A549 (cell line): Measurements from ENCODE around the gene HIVEP3. TPM values are rescaled to one million over a fixed set of nuclear protein-coding genes. Genes with fewer than 3 reads are reported as not detected.
"Not testable (repeated sequence)": the region's sequence is repeated elsewhere in the genome, so short reads cannot be mapped to it uniquely, and the experiment has no call there.

Source experiments
- ATAC-seq, 2 experiments: fragments of 200-7000 bp in 1 of 2; fragments of >200 bp in 1 of 2; cut with Nextera tagmentation in 1 of 2; cut with Tn5 transposase in 1 of 2; 3 replicates each; pipeline versions ENCODE4 v1.8.0 to v1.9.1; 2018 to 2020; ENCODE audit warnings: mild to moderate bottlenecking in 1 of 2, moderate library complexity in 1 of 2
- CTCF ChIA-PET: fragments of 300-600 bp; sonication (Branson Sonifier 250); formaldehyde crosslinking; extraction: SDS; loops from one replicate; lab custom pipeline; 2021; ENCODE audit warnings: antibody characterized with exemption, inconsistent platforms; lab: Yijun Ruan, JAX
- POLR2A ChIA-PET: fragments of 350-600 bp; formaldehyde crosslinking; extraction: SDS; loops from one replicate; lab custom pipeline; 2021; ENCODE audit warnings: antibody characterized with exemption, inconsistent platforms; lab: Yijun Ruan, JAX
- DNase-seq, 2 experiments: peaks; one replicate each; pipeline versions ENCODE4 v3.0.0 to v3.0.0-alpha.2; 2011 to 2016; ENCODE audit warnings: low read depth in 1 of 2, low spot score in 1 of 2
- FAIRE-seq: peaks from 2 replicates; lab custom pipeline; 2011; peaks lifted over from hg19 to GRCh38; lab: Jason Lieb, UNC
- H3K27ac ChIP-seq, 2 experiments: fragments of >200 bp; sonication (Bioruptor Twin); formaldehyde crosslinking; 3 replicates each; pipeline ENCODE4 v1.5.1; 2016 to 2017
- H3K4me1 ChIP-seq: fragments of >200 bp; sonication (Bioruptor Twin); formaldehyde crosslinking; 3 replicates; pipeline ENCODE4 v1.6.1; 2016
- H3K4me2 ChIP-seq: fragments of >200 bp; sonication (Bioruptor Twin); formaldehyde crosslinking; 3 replicates; pipeline ENCODE4 v1.6.1; 2016
- H3K4me3 ChIP-seq: fragments of >200 bp; sonication (Bioruptor Twin); formaldehyde crosslinking; 3 replicates; pipeline ENCODE4 v1.5.1; 2016
- H3K9me3 ChIP-seq: fragments of >200 bp; sonication (Bioruptor Twin); formaldehyde crosslinking; 3 replicates; pipeline ENCODE4 v1.6.1; 2016
- CBX8 ChIP-seq: fragments of 200-600 bp; sonication (generic); IDR thresholded peaks from 2 replicates; pipeline ENCODE4 v1.6.1; 2016
- EP300 ChIP-seq, 2 experiments: fragments of >200 bp; sonication (Bioruptor Twin); formaldehyde crosslinking; IDR thresholded peaks; 2 replicates in 1 of 2; 3 replicates in 1 of 2; pipeline ENCODE4 v1.6.1; 2016 to 2017
- ESRRA ChIP-seq: fragments of 150-350 bp; IDR thresholded peaks from 2 replicates; pipeline ENCODE4 v1.6.1; 2014; ENCODE audit warnings: mild to moderate bottlenecking, low read length, borderline replicate concordance
- FOSB ChIP-seq: fragments of 250-450 bp; sonication (Bioruptor Pico); IDR thresholded peaks from 2 replicates; pipeline ENCODE4 v1.5.0; 2020; ENCODE audit warnings: mild to moderate bottlenecking, moderate library complexity
- FOSL2 ChIP-seq, 2 experiments: fragments of 450-650 bp in 1 of 2; fragments of >200 bp in 1 of 2; sonication (Bioruptor Twin) in 1 of 2; formaldehyde crosslinking; IDR thresholded peaks; 2 replicates each; pipeline versions ENCODE4 v1.5.0 to v1.6.1; 2016 to 2020; ENCODE audit warnings: mild to moderate bottlenecking in 1 of 2, moderate library complexity in 1 of 2
- HDAC2 ChIP-seq: fragments of 200-600 bp; sonication (generic); IDR thresholded peaks from 2 replicates; pipeline ENCODE4 v1.6.1; 2016
- HOXA7 ChIP-seq: fragments of 250-450 bp; sonication (Bioruptor Pico); IDR thresholded peaks from 2 replicates; pipeline ENCODE4 v1.5.0; 2020; ENCODE audit warnings: mild to moderate bottlenecking, moderate library complexity
- HOXB5 ChIP-seq: fragments of 250-450 bp; sonication (Bioruptor Pico); IDR thresholded peaks from 2 replicates; pipeline ENCODE4 v1.5.0; 2020; ENCODE audit warnings: mild to moderate bottlenecking, moderate library complexity
- JUNB ChIP-seq: fragments of >200 bp; sonication (Bioruptor Twin); formaldehyde crosslinking; IDR thresholded peaks from 2 replicates; pipeline ENCODE4 v1.6.1; 2016
- MYC ChIP-seq: IDR thresholded peaks from 2 replicates; pipeline ENCODE4 v1.6.1; 2012; ENCODE audit warnings: mild to moderate bottlenecking, inconsistent platforms, low read length, improper control_type of control experiment, borderline replicate concordance
- NPAS2 ChIP-seq: fragments of 250-450 bp; sonication (Bioruptor Pico); IDR thresholded peaks from 2 replicates; pipeline ENCODE4 v1.8.0; 2022; ENCODE audit warnings: mild to moderate bottlenecking, moderate library complexity, borderline replicate concordance
- RARB ChIP-seq: fragments of 250-450 bp; sonication (Bioruptor Pico); IDR thresholded peaks from 2 replicates; pipeline ENCODE4 v1.8.0; 2021; ENCODE audit warnings: mild to moderate bottlenecking, moderate library complexity
- RFX5 ChIP-seq: fragments of 450-650 bp; IDR thresholded peaks from 2 replicates; pipeline ENCODE4 v1.7.1; 2014; ENCODE audit warnings: antibody characterized with exemption, mild to moderate bottlenecking, moderate library complexity
- SMC3 ChIP-seq: fragments of >200 bp; sonication (Bioruptor Twin); formaldehyde crosslinking; IDR thresholded peaks from 3 replicates; pipeline ENCODE4 v1.6.1; 2018; ENCODE audit warnings: inconsistent platforms
- SREBF2 ChIP-seq: fragments of 450-650 bp; IDR thresholded peaks from 2 replicates; pipeline ENCODE4 v1.6.1; 2014; ENCODE audit warnings: mild to moderate bottlenecking, moderate library complexity
- ZC3H11A ChIP-seq: fragments of 450-650 bp; IDR thresholded peaks from 2 replicates; pipeline ENCODE4 v1.6.1; 2014; ENCODE audit warnings: antibody characterized with exemption, mild to moderate bottlenecking
- WGBS: methylation state at CpG from one replicate; pipeline ENCODE4 v1.1.6; 2017; ENCODE audit errors: missing lambda C conversion rate; 5-methylcytosine and 5-hydroxymethylcytosine counted together
- polyA plus RNA-seq, 4 experiments: library from polyadenylated mRNA; depleted of rRNA in 3 of 4; stranded (reverse); fragments of >200 nt; fragmentation: RNase III in 1 of 4; extraction: RNeasy Plus Mini Kit Qiagen cat#74134 plus additional on column Dnase treatment in 1 of 4; gene quantifications; 2 replicates in 3 of 4; 3 replicates in 1 of 4; pipeline ENCODE4 v1.2.3, GENCODE V29; 2011 to 2017
- TF ChIP-seq, protein P1 (sequence below): fragments of 150-350 bp; IDR thresholded peaks from 2 replicates; pipeline ENCODE4 v1.6.1; 2014; ENCODE audit warnings: low read depth, mild to moderate bottlenecking, low read length
- TF ChIP-seq, protein P2 (sequence below): IDR thresholded peaks from 2 replicates; pipeline ENCODE4 v1.6.1; 2012; ENCODE audit warnings: low read depth, borderline replicate concordance
- TF ChIP-seq, protein P3 (sequence below): IDR thresholded peaks from 2 replicates; pipeline ENCODE4 v1.6.1; 2012
- TF ChIP-seq, protein P4 (sequence below): fragments of 450-650 bp; IDR thresholded peaks from 2 replicates; pipeline ENCODE4 v1.6.1; 2014; ENCODE audit warnings: antibody characterized with exemption
- TF ChIP-seq, protein P5 (sequence below): fragments of 250-450 bp; sonication (Bioruptor Pico); IDR thresholded peaks from 2 replicates; pipeline ENCODE4 v1.5.0; 2021; ENCODE audit warnings: mild to moderate bottlenecking, moderate library complexity, borderline replicate concordance

HIVEP3 gene
- polyA plus RNA-seq, 2 of the 4 experiments (the other 2 are of a cell fraction) = 1.5 to 2.0 TPM

DNA sequence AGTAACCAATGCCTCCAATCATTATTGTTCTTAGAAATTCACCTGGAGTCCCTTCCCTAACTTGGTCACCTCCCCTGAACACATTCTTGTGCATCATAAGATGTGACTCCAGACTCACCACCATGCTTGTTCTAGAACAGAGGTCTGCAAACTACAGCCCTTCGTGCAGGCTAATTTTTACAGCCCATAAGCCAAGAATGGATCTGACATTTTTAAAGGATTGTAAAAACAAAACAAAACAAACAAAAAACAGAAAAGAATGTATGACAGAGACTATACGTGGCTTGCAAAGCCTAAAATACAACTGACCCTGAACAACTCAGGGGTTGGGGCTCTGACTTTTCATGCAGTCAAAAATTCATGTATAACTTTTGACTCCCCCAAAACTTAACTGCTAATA is 6.2 kb upstream of the HIVEP3 start:
- no peak for TF ChIP-seq HOXA7 (CRISPR knock-in tag)
- TF ChIP-seq, all 56 proteins: peak for 0
- DNase-seq (no peak), ATAC-seq (no peak), FAIRE-seq (no peak)
- no peak overlapping the region for H3K4me2 ChIP-seq
- ChIA-PET CTCF (no interaction called here), POLR2A (no interaction called here)
- no peak overlapping the region for H3K27ac ChIP-seq
- no peak overlapping the region for H3K4me3 ChIP-seq
- peaks cover 19% of the 10 kb centered on the region for H3K4me1 ChIP-seq
- H3K9me3 ChIP-seq = no peaks in the 10 kb centered on the region
- WGBS = 27% methylated on average over 2 of the region's 2 CpGs

DNA sequence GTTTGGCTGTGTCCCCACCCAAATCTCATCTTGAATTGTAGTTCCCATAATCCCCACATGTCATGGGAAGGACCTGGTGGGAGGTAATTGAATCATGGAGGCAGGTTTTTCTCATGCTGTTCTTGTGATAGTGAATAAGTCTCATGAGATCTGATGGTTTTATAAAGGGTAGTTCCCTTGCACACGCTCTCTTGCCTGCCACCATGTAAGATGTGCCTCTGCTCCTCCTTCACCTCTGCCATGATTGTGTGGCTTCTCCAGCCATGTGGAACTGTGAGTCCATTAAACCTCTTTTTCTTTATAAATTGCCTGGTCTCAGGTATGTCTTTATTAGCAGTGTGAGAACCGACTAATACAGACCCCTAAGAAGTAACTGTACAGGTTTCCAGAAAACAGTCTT is 2.5 kb upstream of the HIVEP3 start:
- CTCF ChIA-PET = interaction anchor here (1.3 kb wide), 1 partner anchor 347 kb away, joined by 5 read pairs; no protein-coding TSS in a partner anchor
- 100% methylated on average over 2 of the region's 2 CpGs for WGBS
- Histone ChIP-seq H3K4me1 (peaks cover 36% of the 10 kb centered on the region), H3K27ac (peak overlapping the region in 1 of 2 experiments; percentile 20; a peak in 1 of 6 replicates)
- DNase-seq, H3K9me3 ChIP-seq, H3K4me2 ChIP-seq, H3K4me3 ChIP-seq, ATAC-seq, FAIRE-seq, POLR2A ChIA-PET: not testable (repeated sequence)

DNA sequence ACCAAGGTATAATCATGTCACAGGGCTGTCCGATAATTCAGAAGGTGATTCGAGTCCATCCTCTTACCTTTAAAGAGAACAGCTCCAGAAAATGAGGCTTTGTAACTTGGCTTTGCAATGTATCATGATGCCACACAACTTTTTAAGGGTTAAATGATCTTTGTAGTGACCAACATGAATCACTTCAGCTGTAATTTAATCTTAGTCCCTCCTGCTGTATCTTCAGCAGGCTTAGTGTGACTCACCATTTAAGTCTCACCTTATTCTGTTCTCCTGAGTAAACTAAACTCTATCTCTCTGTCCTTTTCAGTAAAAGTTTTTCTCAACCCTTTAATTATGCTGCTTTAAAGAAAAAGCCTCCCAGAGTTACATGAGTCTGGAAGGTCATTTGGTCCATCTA is 1.9 kb upstream of the HIVEP3 start:
- DNase-seq (peak in 1 of 2 experiments; percentile 26), ATAC-seq (0 out of 6 replicates have a peak, but pooled peaks of 1 of the 2 experiments have one; percentile 22)

DNA sequence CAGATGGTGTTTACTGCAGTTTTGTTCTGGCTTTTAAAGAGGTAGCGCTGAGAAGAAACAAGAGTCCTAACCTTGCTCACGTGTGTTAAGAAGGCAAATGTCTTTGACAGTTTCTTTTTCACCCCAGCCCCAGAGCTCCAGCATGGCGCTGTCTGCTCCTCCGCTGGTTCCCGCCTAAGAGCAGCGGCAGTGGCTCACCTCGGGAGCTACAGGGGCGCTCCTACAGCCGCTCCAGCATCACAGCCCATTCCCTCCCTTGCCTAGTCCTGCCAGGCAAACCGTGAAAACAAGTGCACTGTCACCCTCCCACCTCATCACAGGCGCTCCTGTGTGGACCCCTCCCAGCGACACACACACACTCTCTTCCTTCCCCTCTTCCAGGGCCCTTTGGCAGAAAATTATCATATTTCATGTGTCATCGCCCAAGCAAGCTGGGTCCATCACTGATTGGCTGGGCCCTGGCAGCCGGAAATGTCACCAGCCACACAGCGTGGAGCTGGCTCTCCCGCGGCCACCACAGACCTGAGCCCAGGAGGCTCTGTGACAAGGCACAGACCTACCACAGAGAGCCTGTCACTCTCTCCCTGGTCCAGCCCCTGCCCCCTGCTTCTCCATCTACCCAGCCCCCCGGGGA is 1.2 kb upstream of the HIVEP3 start:
- FAIRE-seq = no peak
- CTCF ChIA-PET = interaction anchor here (1.0 to 1.7 kb wide), 4 partner anchors 14 to 108 kb away, joined by 3 to 9 read pairs (median 4); no protein-coding TSS in a partner anchor

More for the DNA sequence above, 1.9 kb upstream of the HIVEP3 start:
- Histone ChIP-seq H3K4me3 (no peak overlapping the region), H3K27ac (peak overlapping the region in 1 of 2 experiments; percentile 75; a peak in 3 of 6 replicates), H3K4me1 (peaks cover 42% of the 10 kb centered on the region), H3K4me2 (peak overlapping the region; percentile 98), H3K9me3 (no peaks in the 10 kb centered on the region)
- CTCF ChIA-PET = no interaction called here
- POLR2A ChIA-PET = interaction anchor here (0.7 to 2.8 kb wide), 2 partner anchors 35 to 115 kb away, joined by 5 to 9 read pairs; no protein-coding TSS in a partner anchor
- WGBS = 4% methylated on average over 2 of the region's 2 CpGs
- TF ChIP-seq FOSL2 (IDR thresholded peaks at IDR 0.05) = no peak
- peak; percentile 71 for TF ChIP-seq FOSL2 (CRISPR knock-in tag; IDR thresholded peaks at IDR 0.05)
- TF ChIP-seq RARB = no peak
- no peak for FAIRE-seq

More for the DNA sequence above, 1.2 kb upstream of the HIVEP3 start:
- POLR2A ChIA-PET = interaction anchor here (2.8 kb wide), 1 partner anchor 115 kb away, joined by 9 read pairs; no protein-coding TSS in a partner anchor
- no peak for TF ChIP-seq JUNB
- no peak for TF ChIP-seq ESRRA
- no peak for TF ChIP-seq HDAC2
- TF ChIP-seq, protein P1, sequence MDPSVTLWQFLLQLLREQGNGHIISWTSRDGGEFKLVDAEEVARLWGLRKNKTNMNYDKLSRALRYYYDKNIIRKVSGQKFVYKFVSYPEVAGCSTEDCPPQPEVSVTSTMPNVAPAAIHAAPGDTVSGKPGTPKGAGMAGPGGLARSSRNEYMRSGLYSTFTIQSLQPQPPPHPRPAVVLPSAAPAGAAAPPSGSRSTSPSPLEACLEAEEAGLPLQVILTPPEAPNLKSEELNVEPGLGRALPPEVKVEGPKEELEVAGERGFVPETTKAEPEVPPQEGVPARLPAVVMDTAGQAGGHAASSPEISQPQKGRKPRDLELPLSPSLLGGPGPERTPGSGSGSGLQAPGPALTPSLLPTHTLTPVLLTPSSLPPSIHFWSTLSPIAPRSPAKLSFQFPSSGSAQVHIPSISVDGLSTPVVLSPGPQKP = no peak
- TF ChIP-seq HOXB5 (CRISPR knock-in tag) = no peak
- TF ChIP-seq SREBF2 = no peak
- TF ChIP-seq EP300 (IDR thresholded peaks at IDR 0.05) = no peak
- TF ChIP-seq, protein P2, sequence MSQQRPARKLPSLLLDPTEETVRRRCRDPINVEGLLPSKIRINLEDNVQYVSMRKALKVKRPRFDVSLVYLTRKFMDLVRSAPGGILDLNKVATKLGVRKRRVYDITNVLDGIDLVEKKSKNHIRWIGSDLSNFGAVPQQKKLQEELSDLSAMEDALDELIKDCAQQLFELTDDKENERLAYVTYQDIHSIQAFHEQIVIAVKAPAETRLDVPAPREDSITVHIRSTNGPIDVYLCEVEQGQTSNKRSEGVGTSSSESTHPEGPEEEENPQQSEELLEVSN = no peak
- no peak for TF ChIP-seq SMC3
- no peak for TF ChIP-seq CBX8
- TF ChIP-seq, protein P3, sequence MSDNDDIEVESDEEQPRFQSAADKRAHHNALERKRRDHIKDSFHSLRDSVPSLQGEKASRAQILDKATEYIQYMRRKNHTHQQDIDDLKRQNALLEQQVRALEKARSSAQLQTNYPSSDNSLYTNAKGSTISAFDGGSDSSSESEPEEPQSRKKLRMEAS = no peak
- TF ChIP-seq, protein P4, sequence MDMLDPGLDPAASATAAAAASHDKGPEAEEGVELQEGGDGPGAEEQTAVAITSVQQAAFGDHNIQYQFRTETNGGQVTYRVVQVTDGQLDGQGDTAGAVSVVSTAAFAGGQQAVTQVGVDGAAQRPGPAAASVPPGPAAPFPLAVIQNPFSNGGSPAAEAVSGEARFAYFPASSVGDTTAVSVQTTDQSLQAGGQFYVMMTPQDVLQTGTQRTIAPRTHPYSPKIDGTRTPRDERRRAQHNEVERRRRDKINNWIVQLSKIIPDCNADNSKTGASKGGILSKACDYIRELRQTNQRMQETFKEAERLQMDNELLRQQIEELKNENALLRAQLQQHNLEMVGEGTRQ = no peak
- no peak for TF ChIP-seq ZC3H11A
- TF ChIP-seq FOSB = no peak
- TF ChIP-seq, protein P5, sequence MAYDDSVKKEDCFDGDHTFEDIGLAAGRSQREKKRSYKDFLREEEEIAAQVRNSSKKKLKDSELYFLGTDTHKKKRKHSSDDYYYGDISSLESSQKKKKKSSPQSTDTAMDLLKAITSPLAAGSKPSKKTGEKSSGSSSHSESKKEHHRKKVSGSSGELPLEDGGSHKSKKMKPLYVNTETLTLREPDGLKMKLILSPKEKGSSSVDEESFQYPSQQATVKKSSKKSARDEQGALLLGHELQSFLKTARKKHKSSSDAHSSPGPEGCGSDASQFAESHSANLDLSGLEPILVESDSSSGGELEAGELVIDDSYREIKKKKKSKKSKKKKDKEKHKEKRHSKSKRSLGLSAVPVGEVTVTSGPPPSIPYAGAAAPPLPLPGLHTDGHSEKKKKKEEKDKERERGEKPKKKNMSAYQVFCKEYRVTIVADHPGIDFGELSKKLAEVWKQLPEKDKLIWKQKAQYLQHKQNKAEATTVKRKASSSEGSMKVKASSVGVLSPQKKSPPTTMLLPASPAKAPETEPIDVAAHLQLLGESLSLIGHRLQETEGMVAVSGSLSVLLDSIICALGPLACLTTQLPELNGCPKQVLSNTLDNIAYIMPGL = no peak
- TF ChIP-seq MYC = no peak
- no peak for TF ChIP-seq RFX5
- TF ChIP-seq NPAS2 (CRISPR knock-in tag) = no peak
- 55% methylated on average over 14 of the region's 18 CpGs for WGBS
- ATAC-seq (peak; percentile 63 to 74), DNase-seq (peak in 1 of 2 experiments; percentile 21)
- Histone ChIP-seq H3K4me2 (peak overlapping the region; percentile 98), H3K4me3 (peak overlapping the region; percentile 21; the same call in 1 of the 3 replicates), H3K9me3 (no peaks in the 10 kb centered on the region), H3K27ac (peak overlapping the region; percentile 53 to 75; a peak in 5 of 6 replicates), H3K4me1 (peaks cover 42% of the 10 kb centered on the region)
